ENCODE measurements around the gene CLNS1A.

CLNS1A gene

GRCh38 chr11:77637345-77638165 lies at the start of gene CLNS1A:
TSS of gene CLNS1A (minus strand) at chr11:77637794. CDS start at chr11:77637714, 80 bp downstream.
- H3K27ac ChIP-seq, result peak within 1 kb of the TSS; percentile 77
- H3K4me1 ChIP-seq (ENCODE audit: control insufficient read depth in 1 of 2, insufficient read depth in 1 of 2, low read depth in 1 of 2, low read length in 1 of 2), result peaks cover 27 to 33% of the 10 kb centered on the region in 2 experiments
- no peak for TF ChIP-seq CTCF (IDR thresholded peaks at IDR 0.05)
- no peaks in the 10 kb centered on the region for H3K9me3 ChIP-seq
- peak within 1 kb of the TSS; percentile 61 to 69 for H3K4me3 ChIP-seq (ENCODE audit: low read depth in 1 of 2, low read length in 1 of 2)
- no peaks in the 10 kb centered on the region for H3K36me3 ChIP-seq
- peaks cover 9% of the 10 kb centered on the region for H3K27me3 ChIP-seq

GRCh38 chr11:77687088-77687487 lies 49.5 kb upstream of the CLNS1A start:
- H3K9me3 ChIP-seq, result no peaks in the 10 kb centered on the region
- H3K36me3 ChIP-seq, result peaks cover 94% of the 10 kb centered on the region
- H3K27me3 ChIP-seq, result no peaks in the 10 kb centered on the region
- H3K27ac ChIP-seq, result no peak overlapping the region
- H3K4me1 ChIP-seq (ENCODE audit: control insufficient read depth in 1 of 2, insufficient read depth in 1 of 2, low read depth in 1 of 2, low read length in 1 of 2), result no peaks in the 10 kb centered on the region
- H3K4me3 ChIP-seq (ENCODE audit: low read depth in 1 of 2, low read length in 1 of 2), result no peak overlapping the region
- no peak for TF ChIP-seq CTCF (IDR thresholded peaks at IDR 0.05)

GRCh38 chr11:77677138-77677537 lies 39.5 kb upstream of the CLNS1A start:
- Histone ChIP-seq H3K36me3 (peaks cover 83% of the 10 kb centered on the region), H3K9me3 (no peaks in the 10 kb centered on the region), H3K27me3 (no peaks in the 10 kb centered on the region), H3K4me3 (ENCODE audit: low read depth in 1 of 2, low read length in 1 of 2) (no peak overlapping the region), H3K4me1 (ENCODE audit: control insufficient read depth in 1 of 2, insufficient read depth in 1 of 2, low read depth in 1 of 2, low read length in 1 of 2) (peaks cover 0 to 3% of the 10 kb centered on the region in 2 experiments), H3K27ac (no peak overlapping the region)
- no peak for TF ChIP-seq CTCF (IDR thresholded peaks at IDR 0.05)

- Histone ChIP-seq H3K9me3 (no peaks in the 10 kb centered on the region), H3K36me3 (peaks cover 94% of the 10 kb centered on the region), H3K4me3 (ENCODE audit: low read depth in 1 of 2, low read length in 1 of 2) (no peak overlapping the region), H3K27me3 (no peaks in the 10 kb centered on the region), H3K4me1 (ENCODE audit: control insufficient read depth in 1 of 2, insufficient read depth in 1 of 2, low read depth in 1 of 2, low read length in 1 of 2) (no peaks in the 10 kb centered on the region), H3K27ac (no peak overlapping the region)
- no peak for TF ChIP-seq CTCF (IDR thresholded peaks at IDR 0.05)
Measured at GRCh38 chr11:77672264-77672663, 34.7 kb upstream of the CLNS1A start.

- Histone ChIP-seq H3K9me3 (no peaks in the 10 kb centered on the region), H3K36me3 (peaks cover 89% of the 10 kb centered on the region), H3K27ac (no peak overlapping the region), H3K27me3 (no peaks in the 10 kb centered on the region), H3K4me3 (ENCODE audit: low read depth in 1 of 2, low read length in 1 of 2) (no peak overlapping the region), H3K4me1 (ENCODE audit: control insufficient read depth in 1 of 2, insufficient read depth in 1 of 2, low read depth in 1 of 2, low read length in 1 of 2) (no peaks in the 10 kb centered on the region)
- no peak for TF ChIP-seq CTCF (IDR thresholded peaks at IDR 0.05)
Measured at GRCh38 chr11:77669848-77670511, 32.4 kb upstream of the CLNS1A start.
